Endothelial cell of umbilical vein (primary cell): ENCODE results near the gene SMAD6. TPM values are rescaled to one million over a fixed set of nuclear protein-coding genes. Genes with fewer than 3 reads are reported as not detected.

Experiments
- BruUV-seq: library from RNA; stranded (reverse); fragments of 400-500 nt; replicated peaks from 2 replicates; lab custom pipeline; 2021; lab: Mats Ljungman, UMichigan
- CTCF ChIA-PET: fragments of 300-600, 350-600 bp; sonication (Branson Sonifier 250); formaldehyde crosslinking; loops from one replicate; lab custom pipeline; 2021; ENCODE audit warnings: antibody characterized with exemption, inconsistent platforms; lab: Charles Lee
- POLR2A ChIA-PET: fragments of 300-600, 350-600 bp; sonication (Branson Sonifier 250); formaldehyde crosslinking; loops from one replicate; lab custom pipeline; 2021; ENCODE audit warnings: antibody characterized with exemption, inconsistent platforms; lab: Charles Lee
- DNase-seq: peaks from one replicate; pipeline ENCODE4 v3.0.0-alpha.2; 2011; ENCODE audit warnings: low read depth, low spot score
- FAIRE-seq: peaks from 2 replicates; lab custom pipeline; 2011; peaks lifted over from hg19 to GRCh38; lab: Jason Lieb, UNC
- H2AFZ ChIP-seq: 2 replicates; pipeline ENCODE4 v1.6.0; 2012; ENCODE audit warnings: low read depth, low read length, control low read depth, inconsistent platforms
- H3K27ac ChIP-seq: 2 replicates; pipeline ENCODE4 v1.5.1; 2011; ENCODE audit warnings: low read depth, mild to moderate bottlenecking, control low read depth, low read length, moderate library complexity; ENCODE audit not compliant: insufficient read depth
- H3K27me3 ChIP-seq, 2 experiments: 2 replicates each; pipeline versions ENCODE4 v1.6.0 to v1.6.1; 2011; ENCODE audit warnings: low read length in 2 of 2, mixed read lengths in 1 of 2; ENCODE audit not compliant: control insufficient read depth in 2 of 2, insufficient read depth in 2 of 2
- H3K36me3 ChIP-seq, 2 experiments: 2 replicates in 1 of 2; 3 replicates in 1 of 2; pipeline ENCODE4 v1.5.1; 2011; ENCODE audit warnings: low read length in 2 of 2, mild to moderate bottlenecking in 1 of 2, moderate library complexity in 1 of 2; ENCODE audit not compliant: control insufficient read depth in 2 of 2, insufficient read depth in 2 of 2; ENCODE audit errors: extremely low read depth in 1 of 2
- H3K4me1 ChIP-seq: 3 replicates; pipeline ENCODE4 v1.5.1; 2011; ENCODE audit warnings: mild to moderate bottlenecking, low read length; ENCODE audit not compliant: control insufficient read depth, insufficient read depth; ENCODE audit errors: extremely low read depth
- H3K4me2 ChIP-seq: 2 replicates; pipeline ENCODE4 v1.6.1; 2011; ENCODE audit warnings: low read length, control low read depth, mixed read lengths; ENCODE audit not compliant: insufficient read depth
- H3K4me3 ChIP-seq, 3 experiments: fragments of 200-600 bp in 1 of 3; sonication (generic), shearing (Covaris generic) in 1 of 3; replicated peaks in 1 of 3; 2 replicates each; pipeline ENCODE4 v1.5.1; 2011 to 2016; ENCODE audit warnings: control low read depth in 3 of 3, low read length in 3 of 3, mild to moderate bottlenecking in 2 of 3, inconsistent platforms in 1 of 3, low read depth in 1 of 3, moderate library complexity in 1 of 3; ENCODE audit not compliant: insufficient read depth in 1 of 3
- H3K79me2 ChIP-seq: 2 replicates; pipeline ENCODE4 v1.6.0; 2012; ENCODE audit warnings: low read length, inconsistent platforms; ENCODE audit not compliant: control insufficient read depth, insufficient read depth
- H3K9ac ChIP-seq: replicated peaks from 2 replicates; pipeline ENCODE3; 2011; ENCODE audit warnings: low read length, control low read depth; ENCODE audit not compliant: insufficient read depth; ENCODE audit errors: extremely low read depth
- H3K9me1 ChIP-seq: replicated peaks from 3 replicates; pipeline ENCODE4 v1.6.0; 2011; ENCODE audit warnings: mild to moderate bottlenecking, low read length; ENCODE audit not compliant: control insufficient read depth, insufficient read depth; ENCODE audit errors: extremely low read depth
- H3K9me3 ChIP-seq: replicated peaks from 2 replicates; pipeline ENCODE4 v1.5.1; 2012; ENCODE audit warnings: low read length, inconsistent platforms; ENCODE audit not compliant: control insufficient read depth, insufficient read depth
- H4K20me1 ChIP-seq: replicated peaks from 2 replicates; pipeline ENCODE3; 2011; ENCODE audit warnings: mild to moderate bottlenecking, low read length; ENCODE audit not compliant: control insufficient read depth, insufficient read depth; ENCODE audit errors: extremely low read depth
- CTCF ChIP-seq, 2 donors: IDR thresholded peaks; 1 replicate in 1 of 2; 2 replicates in 1 of 2; pipeline ENCODE4 v1.5.1; 2011; ENCODE audit warnings: low read length in 2 of 2, mild to moderate bottlenecking in 2 of 2, moderate library complexity in 2 of 2, control low read depth in 1 of 2, inconsistent platforms in 1 of 2, low read depth in 1 of 2; ENCODE audit not compliant: insufficient read depth in 1 of 2; ENCODE audit errors: extremely low read depth in 1 of 2
- GATA2 ChIP-seq: IDR thresholded peaks from 2 replicates; pipeline ENCODE4 v1.7.0; 2011; ENCODE audit warnings: low read depth, mild to moderate bottlenecking, moderate library complexity, mixed read lengths, low read length; ENCODE audit not compliant: insufficient read length, insufficient read depth
- dilution Hi-C: fragments of 300-500 bp; cut with MboI; formaldehyde crosslinking; loops from one replicate; pipeline ENCODE4 v1.15.0; 2019; ENCODE audit warnings: low sequenced_read_pairs; ENCODE audit not compliant: extremely low pct_ligation_motif_present
- intact Hi-C: fragments of 100-400 bp; cut with micrococcal nuclease; formaldehyde crosslinking; loops from one replicate; pipeline ENCODE4 v1.10.0; 2022
- polyA plus RNA-seq, 4 experiments: library from polyadenylated mRNA; depleted of rRNA in 3 of 4; stranded (reverse) in 3 of 4; unstranded in 1 of 4; fragments of >200 nt; gene quantifications; 2 replicates each; pipeline versions ENCODE4 v1.2.1 to v1.2.3, GENCODE V29; 2011 to 2012; ENCODE audit warnings: missing spikeins in 1 of 4
- total RNA-seq: library from RNA; stranded (reverse); gene quantifications from 2 replicates; pipeline ENCODE4 v1.2.3, GENCODE V29; 2021

The SMAD6 gene
- total and polyA plus RNA-seq, 2 donors (not counting 3 experiments of a cell fraction or from before 2014, with no cell fraction given) = 7.3 to 12.5 TPM

- Histone ChIP-seq H3K4me1 (no peaks in the 10 kb centered on the region), H4K20me1 (no peaks in the 10 kb centered on the region), H3K79me2 (no peaks in the 10 kb centered on the region), H3K9me3 (no peaks in the 10 kb centered on the region), H3K27ac (no peak overlapping the region), H3K4me2 (no peak overlapping the region), H3K9me1 (no peaks in the 10 kb centered on the region), H2AFZ (no peak overlapping the region), H3K27me3 (no peaks in the 10 kb centered on the region), H3K36me3 (no peaks in the 10 kb centered on the region), H3K4me3 (no peak overlapping the region), H3K9ac (no peak overlapping the region)
- TF ChIP-seq GATA2 (no peak), CTCF (IDR thresholded peaks at IDR 0.05; ENCODE audit: extremely low read depth in 1 of 2, insufficient read depth in 1 of 2, low read depth in 1 of 2, low read length in 2 of 2) (peak; percentile 54 to 67)
- dilution Hi-C loops (no loop called here), intact Hi-C loops (loop anchor here (1.0 to 2.0 kb wide), 3 partner anchors 49 to 62 kb away; no protein-coding TSS in a partner anchor)
- no TSS peak for BruUV-seq
- peak; percentile 57 for DNase-seq
- ChIA-PET CTCF (interaction anchor here (0.6 to 8.1 kb wide), 32 partner anchors 9 to 218 kb away, joined by 3 to 223 read pairs (median 4); partner anchors contain the start of gene SMAD6), POLR2A (interaction anchor here (1.0 kb wide), 1 partner anchor 62 kb away, joined by 4 read pairs; no protein-coding TSS in a partner anchor)
- FAIRE-seq = peak; percentile 93
Observed at GRCh38 chr15:66789029-66790025, 87.3 kb downstream of the SMAD6 start.
